Measurements from ENCODE around the gene SART3. TPM values are rescaled to one million over a fixed set of nuclear protein-coding genes. Genes with fewer than 3 reads are reported as not detected.

Gene SART3
- total and polyA plus RNA-seq, 10 of the 15 experiments (the other 5 are each of a cell fraction or from before 2014, with no cell fraction given) = 8.8 to 179 (median 54.9) TPM

DNA sequence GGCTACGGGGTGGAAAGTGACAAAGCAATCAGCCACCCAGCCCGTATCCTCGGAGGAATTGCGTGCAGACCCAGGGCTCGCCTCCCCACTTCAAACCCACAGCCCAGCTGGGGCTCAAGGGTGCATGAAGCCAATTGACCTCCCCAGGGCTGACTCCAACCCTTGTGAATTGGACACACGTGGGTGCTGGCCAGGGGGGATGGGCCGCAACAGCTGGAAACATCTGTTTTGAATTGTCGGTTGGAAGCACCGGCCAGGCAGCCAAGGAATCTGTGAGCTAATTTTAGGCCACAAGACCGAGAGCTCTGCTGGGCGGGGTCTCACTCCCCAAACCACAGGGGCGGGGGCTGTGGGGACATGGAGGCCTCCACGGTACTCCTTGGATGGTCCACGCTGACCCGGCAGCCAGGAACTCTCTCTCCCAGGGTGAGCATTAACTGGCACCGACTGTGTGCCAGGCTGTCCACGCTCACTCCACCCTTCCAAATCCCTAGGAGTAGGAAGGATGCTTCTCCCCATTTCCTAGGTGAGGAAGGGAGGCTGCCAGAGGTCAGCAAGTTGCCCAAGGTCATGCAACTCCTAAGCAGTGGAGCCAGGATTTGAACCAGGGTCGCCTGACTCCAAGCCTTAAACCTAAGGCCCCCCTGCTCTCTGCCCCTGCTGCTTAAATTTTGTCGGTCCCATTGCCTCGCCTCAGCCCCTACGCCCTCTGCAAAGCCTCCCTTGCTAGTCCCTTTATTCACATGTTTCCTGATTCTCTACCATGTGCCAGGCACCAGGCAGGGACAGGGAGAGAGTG is 48.8 kb upstream of the SART3 start:
- FAIRE-seq = no peak
- SMC1A ChIA-PET (ENCODE audit: uncharacterized antibody, unreplicated experiment) = interaction anchor here (1.1 to 1.6 kb wide), 3 partner anchors 24 to 83 kb away, joined by 3 to 4 read pairs (median 3); partner anchors contain the start of gene SELPLG
- no peak overlapping the region for H3K4me3 ChIP-seq

More for the DNA sequence above, 48.8 kb upstream of the SART3 start:
- H3K27me3 ChIP-seq (replicated peaks in 1 of 2; ENCODE audit: control insufficient read depth in 2 of 2, insufficient read depth in 2 of 2, low read length in 1 of 2) = no peaks in the 10 kb centered on the region
- TF ChIP-seq HDAC2 (IDR thresholded peaks at IDR 0.05) = no peak
- TF ChIP-seq FOXM1 (IDR thresholded peaks at IDR 0.05; ENCODE audit: low read depth, low read length) = peak; percentile 79
- TF ChIP-seq CREM (IDR thresholded peaks at IDR 0.05; ENCODE audit: low read depth) = peak; percentile 58; the same call in 1 of the 2 replicates
- peak; percentile 83 for TF ChIP-seq RUNX3 (IDR thresholded peaks at IDR 0.05; ENCODE audit: low read length)
- TF ChIP-seq TCF12 (IDR thresholded peaks at IDR 0.05; ENCODE audit: low read depth, low read length) = peak; percentile 97
- TF ChIP-seq IKZF1 (conservative IDR thresholded peaks at IDR 0.05) = no peak
- TF ChIP-seq EED (IDR thresholded peaks at IDR 0.05; ENCODE audit: low read depth) = peak; percentile 71
- peak; percentile 98 for TF ChIP-seq TCF3 (IDR thresholded peaks at IDR 0.05; ENCODE audit: borderline replicate concordance, insufficient read depth, low read depth, low read length)
- peak in 1 of 2 experiments; percentile 42; a peak in 1 of 4 replicates for TF ChIP-seq EP300 (IDR thresholded peaks at IDR 0.05; ENCODE audit: borderline replicate concordance in 1 of 2, control insufficient read depth in 1 of 2, low read depth in 2 of 2, low read length in 2 of 2)
- TF ChIP-seq PAX5 (IDR thresholded peaks at IDR 0.05; ENCODE audit: borderline replicate concordance, low read depth, low read length) = peak; percentile 84; the same call in 1 of the 2 replicates
- peak; percentile 65; the same call in 1 of the 2 replicates for TF ChIP-seq MEF2A (IDR thresholded peaks at IDR 0.05; ENCODE audit: insufficient read depth, low read depth, low read length)
- TF ChIP-seq ATF2 (IDR thresholded peaks at IDR 0.05; ENCODE audit: low read length) = 0 out of 2 replicates have a peak, but pooled peaks have one; percentile 46
- peak; percentile 65 for TF ChIP-seq NFIC (IDR thresholded peaks at IDR 0.05; ENCODE audit: low read depth, low read length)
- no peak for TF ChIP-seq MLLT1 (IDR thresholded peaks at IDR 0.05)
- no peak for TF ChIP-seq STAT1 (conservative IDR thresholded peaks at IDR 0.05)
- peak overlapping the region; percentile 31; the same call in 1 of the 2 replicates for H3K27ac ChIP-seq (ENCODE audit: control insufficient read depth, insufficient read depth)
- BruUV-seq (replicated peaks) = no TSS peak
- H3K4me1 ChIP-seq (ENCODE audit: control insufficient read depth, insufficient read depth, low read length) = peaks cover 40% of the 10 kb centered on the region
- no peak for DNase-seq (ENCODE audit: low read depth, low spot score)
- RAD21 ChIA-PET (ENCODE audit: unreplicated experiment) = interaction anchor here (15.9 kb wide), 1 partner anchor 41 kb away, joined by 633 read pairs; the partner anchor contains the start of genes ISCU and SART3
- WGBS (ENCODE audit: insufficient coverage, insufficient replicate concordance, low lambda C conversion rate, missing lambda C conversion rate) = 43% methylated on average over 21 of the region's 21 CpGs
- H3K79me2 ChIP-seq (ENCODE audit: control insufficient read depth, insufficient read depth, low read length) = no peaks in the 10 kb centered on the region
- intact Hi-C loops (cut with micrococcal nuclease; ENCODE audit: unreplicated experiment) = no loop called here
- H2AFZ ChIP-seq (ENCODE audit: control insufficient read depth, low read depth, low read length) = peak overlapping the region; percentile 20; the same call in 1 of the 2 replicates
- CTCF ChIA-PET = interaction anchor here (1.4 to 17.2 kb wide), 2 partner anchors 9 to 42 kb away, joined by 3 to 866 read pairs; partner anchors contain the start of genes ISCU and SART3
- no peak overlapping the region for H3K9ac ChIP-seq (ENCODE audit: control insufficient read depth, insufficient read depth, low read length)
- in situ Hi-C loops (cut with MboI) = no loop called here
- no peaks in the 10 kb centered on the region for H4K20me1 ChIP-seq (ENCODE audit: control insufficient read depth, insufficient read depth)
- no peak for ATAC-seq
- H3K4me2 ChIP-seq (ENCODE audit: control insufficient read depth, insufficient read depth) = peak overlapping the region; percentile 13; the same call in 1 of the 2 replicates
- no peaks in the 10 kb centered on the region for H3K36me3 ChIP-seq (ENCODE audit: control insufficient read depth in 2 of 2, insufficient read depth in 2 of 2, low read length in 1 of 2)
- H3K9me3 ChIP-seq (replicated peaks; ENCODE audit: control insufficient read depth, insufficient read depth, low read length) = peaks cover 6% of the 10 kb centered on the region; the same call in 1 of the 3 replicates
- POLR2A ChIA-PET = interaction anchor here (0.6 to 0.7 kb wide), 2 partner anchors 191 to 476 kb away, joined by 4 to 5 read pairs; no protein-coding TSS in a partner anchor

Measured in GM12878 (cell line).